HFFc6 (cell line): Measurements from ENCODE around the gene CDK6. TPM values are rescaled to one million over a fixed set of nuclear protein-coding genes. Genes with fewer than 3 reads are reported as not detected.
"Not testable (repeated sequence)": the region's sequence is repeated elsewhere in the genome, so short reads cannot be mapped to it uniquely, and the experiment has no call there.

ENCODE experiments used
- DNase-seq: peaks from one replicate; pipeline ENCODE4 v3.0.0-alpha.2; 2018
- H3K27ac Mint-ChIP-seq: 2 replicates; pipeline ENCODE4 v1.8.0; 2020; ENCODE audit warnings: mild to moderate bottlenecking, mixed read lengths
- H3K27me3 Mint-ChIP-seq: 2 replicates; pipeline ENCODE4 v1.8.0; 2021; ENCODE audit warnings: mild to moderate bottlenecking, moderate library complexity, mixed read lengths; ENCODE audit not compliant: insufficient read depth
- H3K36me3 Mint-ChIP-seq: 2 replicates; pipeline ENCODE4 v1.8.0; 2021; ENCODE audit warnings: low read depth, mixed read lengths
- H3K4me1 Mint-ChIP-seq: 2 replicates; pipeline ENCODE4 v1.8.0; 2020; ENCODE audit warnings: low read depth, mixed read lengths
- H3K4me3 Mint-ChIP-seq: 2 replicates; pipeline ENCODE4 v1.8.0; 2020; ENCODE audit warnings: mild to moderate bottlenecking, moderate library complexity, mixed read lengths
- H3K9me3 Mint-ChIP-seq: 2 replicates; pipeline ENCODE4 v1.8.0; 2020; ENCODE audit warnings: mild to moderate bottlenecking, mixed read lengths
- CTCF ChIP-seq: fragments of 200-600 bp; sonication (generic); IDR thresholded peaks from 2 replicates; pipeline ENCODE4 v1.5.0; 2021; ENCODE audit warnings: antibody characterized with exemption, mild to moderate bottlenecking
- total RNA-seq, 6 experiments: library from RNA; stranded (reverse); fragmentation: NEBNext Ultra II Directional; extraction: Animal tissue kit (Norgen Biotek cat#: 25700); gene quantifications; 2 replicates in 1 of 6; 3 replicates in 5 of 6; pipeline ENCODE4 v1.2.3, GENCODE V29; 2021

The CDK6 gene
- total RNA-seq, 6 experiments from 2014 or later = 54.5 to 90.0 (median 58.9) TPM

GRCh38 chr7:92745241-92745640 lies 91.1 kb downstream of the CDK6 start:
- Mint-ChIP-seq H3K27me3 (no peaks in the 10 kb centered on the region; the same call in 1 of the 2 replicates), H3K4me1 (peaks cover 89% of the 10 kb centered on the region), H3K36me3 (peaks cover 34% of the 10 kb centered on the region), H3K9me3 (peaks cover 4% of the 10 kb centered on the region; the same call in 1 of the 2 replicates), H3K27ac (no peak overlapping the region), H3K4me3 (no peak overlapping the region)
- no peak for DNase-seq
- TF ChIP-seq CTCF = no peak

GRCh38 chr7:92744180-92744579 lies 92.2 kb downstream of the CDK6 start:
- Mint-ChIP-seq H3K27ac (peak overlapping the region; percentile 11; the same call in 1 of the 2 replicates), H3K4me1 (peaks cover 89% of the 10 kb centered on the region), H3K36me3 (peaks cover 29% of the 10 kb centered on the region)
- not testable (repeated sequence) for H3K4me3 Mint-ChIP-seq, H3K9me3 Mint-ChIP-seq, H3K27me3 Mint-ChIP-seq, DNase-seq

- peaks cover 39% of the 10 kb centered on the region for H3K36me3 Mint-ChIP-seq
- no peak for DNase-seq
- H3K9me3 Mint-ChIP-seq = no peaks in the 10 kb centered on the region
- H3K4me3 Mint-ChIP-seq = no peak overlapping the region
- no peak for TF ChIP-seq CTCF
- H3K27ac Mint-ChIP-seq = peak overlapping the region; percentile 78
- peaks cover 5% of the 10 kb centered on the region for H3K27me3 Mint-ChIP-seq
- H3K4me1 Mint-ChIP-seq = peaks cover 91% of the 10 kb centered on the region
Measured at GRCh38 chr7:92742186-92742585, 94.2 kb downstream of the CDK6 start.

- TF ChIP-seq CTCF = no peak
- Mint-ChIP-seq H3K27me3 (peaks cover 5% of the 10 kb centered on the region), H3K9me3 (no peaks in the 10 kb centered on the region), H3K4me3 (peak overlapping the region; percentile 75), H3K4me1 (peaks cover 91% of the 10 kb centered on the region), H3K27ac (peak overlapping the region; percentile 82), H3K36me3 (peaks cover 45% of the 10 kb centered on the region)
- DNase-seq = peak; percentile 83
Measured at GRCh38 chr7:92740700-92741126, 95.7 kb downstream of the CDK6 start.

GRCh38 chr7:92740134-92740533 lies 96.2 kb downstream of the CDK6 start:
- H3K4me1 Mint-ChIP-seq = peaks cover 93% of the 10 kb centered on the region

GRCh38 chr7:92739091-92739490 lies 97.3 kb downstream of the CDK6 start:
- H3K27me3 Mint-ChIP-seq = peaks cover 5% of the 10 kb centered on the region
- peaks cover 100% of the 10 kb centered on the region for H3K4me1 Mint-ChIP-seq
- H3K9me3 Mint-ChIP-seq = no peaks in the 10 kb centered on the region
- H3K36me3 Mint-ChIP-seq = peaks cover 53% of the 10 kb centered on the region
- H3K4me3 Mint-ChIP-seq = peak overlapping the region; percentile 41; the same call in 1 of the 2 replicates
- peak overlapping the region; percentile 82; the same call in 1 of the 2 replicates for H3K27ac Mint-ChIP-seq
- DNase-seq = no peak
- TF ChIP-seq CTCF = no peak

More at GRCh38 chr7:92740134-92740533, 96.2 kb downstream of the CDK6 start:
- DNase-seq = no peak
- H3K9me3 Mint-ChIP-seq = no peaks in the 10 kb centered on the region
- H3K36me3 Mint-ChIP-seq = peaks cover 45% of the 10 kb centered on the region
- peak overlapping the region; percentile 82 for H3K27ac Mint-ChIP-seq
- H3K27me3 Mint-ChIP-seq = peaks cover 5% of the 10 kb centered on the region
- no peak for TF ChIP-seq CTCF
- H3K4me3 Mint-ChIP-seq = peak overlapping the region; percentile 75
